SJSA1 (cell line): Measurements from ENCODE around the gene FARS2. TPM values are rescaled to one million over a fixed set of nuclear protein-coding genes. Genes with fewer than 3 reads are reported as not detected.

ENCODE experiments used
- DNase-seq, 2 experiments: peaks; one replicate each; pipeline ENCODE4 v3.0.0-alpha.2; 2015 to 2020; ENCODE audit warnings: low spot score in 2 of 2, low read depth in 1 of 2
- H3K27ac ChIP-seq: fragments of 250-450 bp; sonication (Bioruptor Pico); 2 replicates; pipeline ENCODE4 v1.5.1; 2020; ENCODE audit warnings: mild to moderate bottlenecking, moderate library complexity
- H3K27me3 ChIP-seq: fragments of 250-450 bp; sonication (Bioruptor Pico); replicated peaks from 2 replicates; pipeline ENCODE4 v1.5.1; 2020; ENCODE audit warnings: mild to moderate bottlenecking, moderate library complexity
- H3K36me3 ChIP-seq: fragments of 250-450 bp; sonication (Bioruptor Pico); 2 replicates; pipeline ENCODE4 v1.5.1; 2020; ENCODE audit warnings: mild to moderate bottlenecking
- H3K4me1 ChIP-seq: fragments of 250-450 bp; sonication (Bioruptor Pico); replicated peaks from 2 replicates; pipeline ENCODE4 v1.6.1; 2021; ENCODE audit warnings: mild to moderate bottlenecking
- H3K4me3 ChIP-seq: fragments of 250-450 bp; sonication (Bioruptor Pico); 2 replicates; pipeline ENCODE4 v1.5.1; 2020; ENCODE audit warnings: mild to moderate bottlenecking
- H3K9me3 ChIP-seq: fragments of 250-450 bp; sonication (Bioruptor Pico); replicated peaks from 2 replicates; pipeline ENCODE4 v1.5.1; 2020; ENCODE audit warnings: mild to moderate bottlenecking
- total RNA-seq: library from RNA; depleted of rRNA; stranded (reverse); fragments of >200 nt; shearing (Covaris generic); gene quantifications from 2 replicates; pipeline ENCODE4 v1.2.3, GENCODE V29; 2014

The FARS2 gene
- total RNA-seq, 1 experiment from 2014 or later = 13.3 TPM

DNA sequence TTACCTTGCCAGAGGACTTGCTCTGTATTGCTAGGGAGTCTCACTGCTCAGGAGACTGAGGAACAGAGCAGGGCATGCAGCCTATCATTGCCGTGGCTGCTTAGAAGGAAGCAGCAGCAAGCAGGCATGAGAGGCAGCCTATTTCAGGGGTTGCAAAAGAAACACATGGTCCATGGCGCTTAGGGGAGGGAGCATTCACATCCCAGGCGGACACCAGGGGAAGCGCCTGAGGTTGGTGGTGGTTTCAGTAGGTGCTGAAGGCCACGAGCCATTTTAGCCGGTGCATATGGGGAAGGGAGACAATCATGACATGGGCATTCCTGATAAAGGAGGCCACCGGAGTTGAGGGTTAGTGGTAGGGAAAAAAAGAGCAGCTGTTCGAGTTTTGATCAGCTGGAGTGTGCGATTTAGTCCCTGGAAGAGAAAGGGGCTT, 20.9 kb downstream of the FARS2 start:
- Histone ChIP-seq H3K4me3 (no peak overlapping the region), H3K4me1 (peaks cover 5% of the 10 kb centered on the region), H3K36me3 (peaks cover 3% of the 10 kb centered on the region; the same call in 1 of the 2 replicates)

DNA sequence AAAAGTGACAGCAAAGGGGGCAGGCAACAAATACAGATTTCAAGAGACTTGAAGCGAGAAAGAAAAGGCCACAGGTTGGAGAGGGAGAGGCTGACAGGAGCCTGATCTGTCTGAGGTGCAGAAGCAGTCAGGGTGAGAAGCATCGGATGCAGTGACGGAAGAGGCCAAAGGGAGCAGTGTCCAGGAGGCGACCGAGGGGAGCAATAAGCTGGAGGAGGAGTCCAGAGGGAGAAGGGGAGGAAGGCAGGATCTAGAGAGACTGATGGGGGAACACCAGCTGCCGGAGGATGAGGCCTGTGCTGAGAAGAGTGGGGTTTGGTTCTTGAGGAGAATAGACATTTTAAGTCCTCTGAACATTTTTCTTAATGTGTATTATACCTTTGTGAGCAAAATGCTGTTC, 23.8 kb downstream of the FARS2 start:
- Histone ChIP-seq H3K36me3 (peaks cover 1% of the 10 kb centered on the region; the same call in 1 of the 2 replicates), H3K9me3 (no peaks in the 10 kb centered on the region), H3K27me3 (no peaks in the 10 kb centered on the region), H3K4me3 (no peak overlapping the region), H3K4me1 (peaks cover 16% of the 10 kb centered on the region), H3K27ac (no peak overlapping the region)
- DNase-seq = no peak

More for the DNA sequence above, 20.9 kb downstream of the FARS2 start:
- Histone ChIP-seq H3K27me3 (no peaks in the 10 kb centered on the region), H3K9me3 (no peaks in the 10 kb centered on the region), H3K27ac (no peak overlapping the region)
- no peak for DNase-seq

DNA sequence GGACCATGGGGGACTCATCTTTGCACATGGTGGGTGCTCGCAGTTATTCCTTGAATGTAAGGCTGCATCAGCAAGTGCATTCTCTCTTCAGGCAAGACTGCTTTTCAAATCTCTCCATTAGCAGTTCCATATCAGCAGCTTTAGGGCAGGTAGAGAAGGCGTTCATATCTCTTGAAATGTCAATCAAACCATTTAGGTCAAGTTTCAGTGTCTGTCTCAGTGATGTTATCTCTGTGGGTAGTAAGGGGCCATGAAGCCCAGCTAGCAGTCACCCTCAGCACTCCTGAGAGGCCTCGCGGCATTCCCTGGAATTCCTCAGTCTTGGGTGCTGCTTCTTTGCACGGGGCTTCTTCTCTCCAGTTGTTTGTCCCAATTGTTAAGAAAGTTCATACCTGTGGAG, 24.2 kb downstream of the FARS2 start:
- no peaks in the 10 kb centered on the region for H3K36me3 ChIP-seq
- H3K27me3 ChIP-seq = no peaks in the 10 kb centered on the region
- H3K4me1 ChIP-seq = peaks cover 16% of the 10 kb centered on the region
- H3K27ac ChIP-seq = no peak overlapping the region
- H3K9me3 ChIP-seq = no peaks in the 10 kb centered on the region
- no peak overlapping the region for H3K4me3 ChIP-seq
- no peak for DNase-seq

DNA sequence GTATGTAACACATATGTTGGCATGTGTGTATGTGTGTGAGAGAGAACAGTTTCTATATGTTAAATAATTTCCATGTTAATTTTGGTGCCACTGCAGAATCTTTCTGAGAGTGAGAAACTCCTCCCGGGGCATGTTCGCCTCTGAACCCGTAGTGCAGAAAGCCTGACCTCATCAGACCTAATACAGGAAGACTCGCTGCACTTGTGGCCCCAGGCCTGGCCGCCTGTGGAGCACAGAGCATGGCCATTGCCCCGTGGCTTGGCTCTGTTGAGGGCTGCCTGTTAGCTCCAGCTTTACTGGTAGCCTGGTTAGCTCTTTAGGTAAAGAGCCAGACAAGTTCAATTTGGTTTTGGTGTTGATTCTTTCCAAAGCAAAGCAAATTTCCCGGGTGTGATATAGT, 25.5 kb downstream of the FARS2 start:
- Histone ChIP-seq H3K36me3 (no peaks in the 10 kb centered on the region), H3K27ac (no peak overlapping the region), H3K4me3 (no peak overlapping the region), H3K9me3 (no peaks in the 10 kb centered on the region), H3K4me1 (peaks cover 16% of the 10 kb centered on the region), H3K27me3 (no peaks in the 10 kb centered on the region)
- DNase-seq = no peak

DNA sequence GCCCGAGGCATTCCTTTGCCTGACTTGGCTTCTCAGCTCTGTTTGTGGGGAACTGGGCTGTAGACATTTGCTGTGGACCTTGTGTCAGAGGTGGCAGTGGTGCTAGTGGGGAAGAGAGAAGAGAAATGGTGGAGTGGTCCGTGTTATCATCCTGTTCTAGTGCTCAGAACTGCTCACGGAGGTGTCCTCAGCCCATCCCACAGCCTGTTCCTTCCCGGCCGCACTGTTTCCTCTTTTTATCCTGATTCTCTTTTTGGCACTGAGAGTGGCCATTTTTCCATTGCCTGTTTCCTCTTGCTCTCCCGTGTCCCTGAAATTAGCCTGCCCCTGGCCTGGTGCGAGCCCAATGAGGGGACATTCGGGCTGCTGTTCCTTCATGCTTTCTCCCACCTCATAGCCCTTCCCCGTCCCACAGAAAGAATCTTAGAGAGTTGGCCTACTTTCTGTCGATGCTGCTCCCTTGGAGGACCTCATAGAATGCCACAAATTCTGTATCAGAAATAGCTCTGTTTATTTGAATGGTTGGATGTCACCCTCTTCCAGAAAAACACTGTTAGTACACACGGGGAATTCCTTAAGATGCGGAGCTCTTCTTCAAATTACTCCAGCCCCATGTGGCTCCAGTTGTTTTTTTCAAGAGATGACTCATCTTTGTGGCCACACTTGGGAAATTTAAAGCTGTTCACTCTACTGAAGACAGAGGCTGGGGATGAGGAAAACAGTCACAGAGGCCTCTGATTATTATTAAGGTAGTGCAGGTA, 26.1 kb downstream of the FARS2 start:
- DNase-seq = peak; percentile 51 to 81
- Histone ChIP-seq H3K36me3 (no peaks in the 10 kb centered on the region), H3K4me3 (no peak overlapping the region), H3K4me1 (peaks cover 16% of the 10 kb centered on the region), H3K9me3 (no peaks in the 10 kb centered on the region), H3K27ac (no peak overlapping the region), H3K27me3 (no peaks in the 10 kb centered on the region)

DNA sequence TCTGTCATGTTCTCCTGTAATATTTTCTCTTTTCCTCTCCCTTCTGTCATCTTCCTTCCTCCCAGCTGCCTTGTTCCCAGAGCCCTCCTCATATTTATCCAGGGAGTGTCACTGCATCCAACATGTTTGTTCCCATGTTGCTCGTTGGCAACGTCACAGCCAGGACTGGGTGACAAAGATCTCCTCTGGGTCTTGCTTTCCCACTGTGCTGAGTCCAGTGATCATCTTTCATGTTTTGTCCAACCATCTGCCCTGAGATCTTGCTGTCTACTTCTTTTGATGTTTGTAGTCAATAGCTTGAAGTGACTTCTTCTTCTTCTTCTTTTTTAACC, 26.6 kb downstream of the FARS2 start:
- no peaks in the 10 kb centered on the region for H3K9me3 ChIP-seq
- H3K27ac ChIP-seq = no peak overlapping the region
- H3K4me3 ChIP-seq = no peak overlapping the region
- DNase-seq = no peak
- no peaks in the 10 kb centered on the region for H3K27me3 ChIP-seq
- no peaks in the 10 kb centered on the region for H3K36me3 ChIP-seq
- peaks cover 16% of the 10 kb centered on the region for H3K4me1 ChIP-seq

DNA sequence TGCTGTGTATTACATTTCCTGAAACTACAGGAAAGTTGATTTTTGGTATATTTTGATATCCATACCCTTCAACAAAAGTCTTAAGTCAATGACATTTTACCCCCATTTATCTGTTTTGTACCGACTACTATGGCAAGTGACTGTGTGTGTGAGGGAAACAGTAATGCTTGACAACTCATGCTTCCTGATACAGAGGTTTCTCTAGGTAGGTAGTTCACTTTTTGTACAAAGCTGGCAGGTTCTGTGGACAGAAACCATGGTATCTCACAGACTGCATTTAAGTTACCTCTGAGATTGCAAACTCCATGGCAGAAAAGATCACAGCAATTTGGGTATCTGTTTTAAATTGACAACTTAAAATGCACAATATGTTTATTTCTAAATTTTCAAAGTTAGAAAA, 28.8 kb downstream of the FARS2 start:
- Histone ChIP-seq H3K36me3 (no peaks in the 10 kb centered on the region), H3K27ac (no peak overlapping the region), H3K27me3 (no peaks in the 10 kb centered on the region), H3K9me3 (no peaks in the 10 kb centered on the region), H3K4me1 (peaks cover 16% of the 10 kb centered on the region), H3K4me3 (no peak overlapping the region)
- DNase-seq = no peak

DNA sequence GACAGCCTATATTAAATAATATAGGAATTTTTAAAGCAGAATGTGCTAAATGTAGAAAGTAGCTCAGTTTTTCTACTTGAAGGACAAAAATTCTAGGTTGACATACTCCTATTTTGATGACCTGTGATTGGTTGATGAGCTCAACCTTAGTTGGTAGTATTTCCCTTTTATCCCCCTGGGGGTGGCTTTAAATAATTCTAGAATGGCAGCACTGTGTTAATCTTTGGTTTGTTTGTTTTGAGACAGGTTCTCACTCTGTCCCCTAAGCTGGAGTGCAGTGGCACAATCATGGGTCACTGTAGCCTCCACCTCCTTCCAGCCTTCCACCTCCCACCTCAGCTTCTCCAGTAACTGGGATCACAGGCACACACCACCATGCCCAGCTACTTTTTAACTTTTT, 29.2 kb downstream of the FARS2 start:
- DNase-seq = no peak
- Histone ChIP-seq H3K27ac (no peak overlapping the region), H3K9me3 (no peaks in the 10 kb centered on the region), H3K4me3 (no peak overlapping the region), H3K36me3 (no peaks in the 10 kb centered on the region), H3K27me3 (no peaks in the 10 kb centered on the region), H3K4me1 (peaks cover 16% of the 10 kb centered on the region)

DNA sequence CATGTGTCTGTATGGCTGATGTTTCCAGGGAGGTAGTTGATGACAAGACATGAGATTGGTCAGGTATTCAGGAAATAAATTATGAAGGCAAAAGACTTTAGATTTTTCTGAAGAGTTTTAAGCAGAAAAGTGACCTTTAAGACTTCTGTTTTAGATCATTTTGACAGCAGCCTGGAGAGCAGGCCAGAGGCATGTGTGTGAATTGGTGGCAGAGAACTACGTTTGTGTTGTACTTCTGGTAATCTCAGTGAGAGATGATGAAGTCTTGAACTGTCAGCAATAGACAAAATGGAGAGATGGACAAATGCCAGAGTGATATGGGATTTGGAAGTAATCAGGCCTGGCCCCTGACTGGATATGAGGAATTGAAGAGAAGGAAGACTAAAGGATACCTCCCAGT, 30.8 kb downstream of the FARS2 start:
- Histone ChIP-seq H3K36me3 (no peaks in the 10 kb centered on the region), H3K27ac (no peak overlapping the region), H3K4me1 (peaks cover 11% of the 10 kb centered on the region), H3K9me3 (no peaks in the 10 kb centered on the region), H3K4me3 (no peak overlapping the region), H3K27me3 (no peaks in the 10 kb centered on the region)
- no peak for DNase-seq

DNA sequence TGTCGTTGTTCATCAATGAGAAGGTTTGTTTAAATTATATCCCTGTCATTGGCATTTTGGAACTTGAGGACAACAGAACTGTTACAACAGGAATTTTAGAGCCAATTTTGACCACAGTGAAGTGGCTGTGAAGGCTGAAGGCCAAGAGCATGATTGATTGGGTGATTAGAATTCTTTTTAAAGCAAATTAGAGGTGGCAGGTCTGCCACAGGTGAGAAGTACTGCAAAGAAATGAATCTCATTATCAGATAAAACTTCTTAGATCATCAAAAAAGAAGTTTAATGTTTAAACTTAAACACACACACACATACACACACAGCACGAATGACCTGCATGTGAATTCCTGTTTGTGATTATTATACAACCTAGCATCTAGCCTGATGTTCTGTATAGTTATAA, 32.4 kb downstream of the FARS2 start:
- no peak for DNase-seq
- Histone ChIP-seq H3K4me1 (no peaks in the 10 kb centered on the region), H3K9me3 (no peaks in the 10 kb centered on the region)

DNA sequence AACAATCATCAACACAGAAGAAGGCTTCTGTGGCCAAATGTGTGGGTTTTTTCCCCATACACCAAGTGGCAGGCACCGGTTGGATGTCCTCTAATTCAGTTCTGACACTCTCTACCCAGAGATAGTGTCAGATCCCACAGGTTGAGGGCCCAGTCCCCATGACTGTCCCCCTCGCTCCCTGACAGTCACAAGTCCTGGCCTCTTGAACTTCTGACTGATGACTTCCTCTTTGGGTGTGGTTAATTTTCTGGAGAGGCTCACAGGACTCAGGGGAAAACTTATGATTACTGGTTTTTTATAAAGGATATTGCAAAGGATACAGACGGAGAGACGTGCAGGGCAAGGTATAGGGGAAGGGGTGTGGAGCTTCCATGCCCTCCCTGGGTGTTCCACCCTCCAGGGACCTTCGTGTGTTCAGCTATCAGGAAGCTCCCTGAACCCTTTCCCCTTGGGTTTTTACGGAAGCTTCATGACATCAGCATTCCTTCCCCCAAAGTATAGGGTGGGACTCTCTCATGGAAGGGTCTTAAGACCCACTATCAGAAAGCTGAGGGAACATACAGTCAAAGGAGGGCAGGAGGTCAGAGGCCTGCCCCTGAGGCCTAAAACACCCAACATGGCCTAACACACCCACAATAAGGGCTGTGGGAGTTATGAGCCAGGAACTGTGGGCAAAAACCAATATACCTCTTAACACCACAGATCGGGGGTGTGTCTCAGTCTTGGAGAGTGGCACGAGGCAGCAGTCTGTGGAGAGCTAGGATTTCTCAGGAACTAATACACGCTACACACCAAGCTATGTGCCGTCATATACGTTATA, 33.3 kb downstream of the FARS2 start:
- Histone ChIP-seq H3K4me3 (no peak overlapping the region), H3K36me3 (no peaks in the 10 kb centered on the region), H3K4me1 (no peaks in the 10 kb centered on the region), H3K27me3 (no peaks in the 10 kb centered on the region), H3K27ac (no peak overlapping the region), H3K9me3 (no peaks in the 10 kb centered on the region)
- no peak for DNase-seq

More for the DNA sequence above, 32.4 kb downstream of the FARS2 start:
- Histone ChIP-seq H3K27me3 (no peaks in the 10 kb centered on the region), H3K36me3 (no peaks in the 10 kb centered on the region), H3K27ac (no peak overlapping the region), H3K4me3 (no peak overlapping the region)

DNA sequence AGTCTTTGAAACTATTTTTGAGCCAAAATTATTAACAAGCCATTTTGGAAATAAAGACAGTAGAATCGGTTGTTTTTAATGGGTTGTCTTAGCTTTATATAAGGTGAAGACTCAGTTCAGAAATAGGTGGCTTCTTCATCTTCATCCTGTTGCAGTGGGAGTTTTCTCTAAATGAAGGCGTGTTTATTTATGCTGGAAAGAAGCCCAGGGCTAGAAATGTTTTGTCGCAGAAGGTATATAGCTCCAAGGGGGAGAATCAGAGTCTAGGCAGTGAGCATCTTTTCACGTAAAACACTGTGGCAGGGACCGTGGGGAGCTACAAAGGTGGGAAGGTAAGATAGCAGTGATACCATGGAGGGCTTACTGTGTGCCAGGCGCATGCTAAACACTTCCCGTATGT, 34.3 kb downstream of the FARS2 start:
- peak in 1 of 2 experiments; percentile 10 for DNase-seq
- Histone ChIP-seq H3K27me3 (no peaks in the 10 kb centered on the region), H3K27ac (no peak overlapping the region), H3K4me3 (no peak overlapping the region), H3K9me3 (no peaks in the 10 kb centered on the region), H3K4me1 (no peaks in the 10 kb centered on the region), H3K36me3 (no peaks in the 10 kb centered on the region)

DNA sequence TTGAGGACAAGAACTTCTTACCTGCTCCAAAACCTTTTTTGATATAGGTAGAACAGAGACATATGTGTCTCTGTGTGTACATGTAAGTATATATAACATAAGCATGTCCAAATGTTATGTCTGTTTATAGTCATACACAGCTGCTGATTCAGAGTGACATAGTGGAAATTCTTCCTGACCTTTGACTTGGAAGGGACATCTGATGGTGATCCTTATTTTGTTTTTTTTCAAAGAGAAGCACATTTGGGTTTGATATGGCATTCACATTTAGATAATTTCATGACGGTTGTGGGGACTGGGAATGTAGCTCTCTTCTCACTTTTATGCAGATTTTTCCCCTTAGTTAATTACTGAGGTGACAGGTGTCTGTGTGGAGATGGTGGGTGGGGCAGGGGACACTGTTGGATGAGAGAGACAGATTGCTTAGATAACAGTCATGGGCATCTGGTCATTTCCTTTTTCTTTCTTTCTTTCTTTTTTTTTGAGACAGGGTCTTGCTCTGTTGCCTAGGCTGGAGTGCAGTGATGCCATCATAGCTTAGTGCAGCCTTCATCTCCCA, 39.0 kb downstream of the FARS2 start:
- no peaks in the 10 kb centered on the region for H3K36me3 ChIP-seq
- no peak for DNase-seq
- no peaks in the 10 kb centered on the region for H3K27me3 ChIP-seq
- H3K9me3 ChIP-seq = no peaks in the 10 kb centered on the region
- H3K4me1 ChIP-seq = no peaks in the 10 kb centered on the region
- no peak overlapping the region for H3K4me3 ChIP-seq
- no peak overlapping the region for H3K27ac ChIP-seq
